DOHH2 (cell line): Measurements from ENCODE around the gene KCNIP3.
"Not testable (repeated sequence)": the region's sequence is repeated elsewhere in the genome, so short reads cannot be mapped to it uniquely, and the experiment has no call there.

Source experiments
- H3F3A ChIP-seq: fragments of 200-600 bp; sonication (generic), shearing (Covaris generic); 2 replicates; pipeline ENCODE4 v1.6.0; 2016; ENCODE audit warnings: antibody characterized with exemption, mild to moderate bottlenecking; ENCODE audit not compliant: control insufficient read depth, insufficient read depth
- H3K27ac ChIP-seq: fragments of 200-600 bp; sonication (generic); 2 replicates; pipeline ENCODE4 v1.5.1; 2014; ENCODE audit warnings: low read depth, mild to moderate bottlenecking, low read length, moderate library complexity
- H3K27me3 ChIP-seq: fragments of 200-600 bp; sonication (generic); 2 replicates; pipeline ENCODE4 v1.6.1; 2014; ENCODE audit warnings: mild to moderate bottlenecking, low read length, mixed read lengths; ENCODE audit not compliant: control insufficient read depth
- H3K36me3 ChIP-seq: fragments of 200-600 bp; sonication (generic); 2 replicates; pipeline ENCODE4 v1.6.1; 2014; ENCODE audit warnings: mild to moderate bottlenecking, low read length, moderate library complexity, mixed read lengths; ENCODE audit not compliant: control insufficient read depth
- H3K4me1 ChIP-seq: fragments of 200-600 bp; sonication (generic); 2 replicates; pipeline ENCODE4 v1.6.1; 2014; ENCODE audit warnings: mild to moderate bottlenecking, low read length, mixed read lengths; ENCODE audit not compliant: control insufficient read depth
- H3K4me2 ChIP-seq: fragments of 200-600 bp; sonication (generic); 2 replicates; pipeline ENCODE4 v1.6.0; 2014; ENCODE audit warnings: mild to moderate bottlenecking, low read length, moderate library complexity
- H3K4me3 ChIP-seq: fragments of 200-600 bp; sonication (generic); 2 replicates; pipeline ENCODE4 v1.5.1; 2014; ENCODE audit warnings: mild to moderate bottlenecking, low read length, mixed read lengths
- H3K79me2 ChIP-seq: fragments of 200-600 bp; sonication (generic); 2 replicates; pipeline ENCODE4 v1.6.1; 2014; ENCODE audit warnings: mild to moderate bottlenecking, low read length, mixed read lengths; ENCODE audit not compliant: control insufficient read depth
- H3K9me2 ChIP-seq: fragments of 200-600 bp; sonication (generic); replicated peaks from 2 replicates; pipeline ENCODE4 v1.6.1; 2014; ENCODE audit warnings: mild to moderate bottlenecking, low read length, mixed read lengths; ENCODE audit not compliant: control insufficient read depth
- H3K9me3 ChIP-seq: fragments of 200-600 bp; sonication (generic); 2 replicates; pipeline ENCODE4 v1.6.1; 2014; ENCODE audit warnings: antibody characterized with exemption, low read length, mixed read lengths; ENCODE audit not compliant: control insufficient read depth, insufficient read depth
- H4K20me1 ChIP-seq: fragments of 200-600 bp; sonication (generic); 2 replicates; pipeline ENCODE4 v1.6.0; 2014; ENCODE audit warnings: low read depth, mild to moderate bottlenecking, antibody characterized with exemption, low read length, moderate library complexity; ENCODE audit not compliant: control insufficient read depth, insufficient read depth
- EZH2phosphoT487 ChIP-seq: fragments of 200-600 bp; sonication (generic); IDR thresholded peaks from 2 replicates; pipeline ENCODE4 v1.6.1; 2017; ENCODE audit warnings: borderline replicate concordance, mild to moderate bottlenecking, antibody characterized with exemption, low read length, moderate library complexity, mixed read lengths
- TF ChIP-seq, protein P1 (sequence below): fragments of 200-600 bp; sonication (generic); IDR thresholded peaks from one replicate; pipeline ENCODE4 v1.5.1; 2014; ENCODE audit warnings: antibody characterized with exemption, mild to moderate bottlenecking, low read depth, low read length; ENCODE audit not compliant: poor library complexity, severe bottlenecking

KCNIP3 gene

DNA sequence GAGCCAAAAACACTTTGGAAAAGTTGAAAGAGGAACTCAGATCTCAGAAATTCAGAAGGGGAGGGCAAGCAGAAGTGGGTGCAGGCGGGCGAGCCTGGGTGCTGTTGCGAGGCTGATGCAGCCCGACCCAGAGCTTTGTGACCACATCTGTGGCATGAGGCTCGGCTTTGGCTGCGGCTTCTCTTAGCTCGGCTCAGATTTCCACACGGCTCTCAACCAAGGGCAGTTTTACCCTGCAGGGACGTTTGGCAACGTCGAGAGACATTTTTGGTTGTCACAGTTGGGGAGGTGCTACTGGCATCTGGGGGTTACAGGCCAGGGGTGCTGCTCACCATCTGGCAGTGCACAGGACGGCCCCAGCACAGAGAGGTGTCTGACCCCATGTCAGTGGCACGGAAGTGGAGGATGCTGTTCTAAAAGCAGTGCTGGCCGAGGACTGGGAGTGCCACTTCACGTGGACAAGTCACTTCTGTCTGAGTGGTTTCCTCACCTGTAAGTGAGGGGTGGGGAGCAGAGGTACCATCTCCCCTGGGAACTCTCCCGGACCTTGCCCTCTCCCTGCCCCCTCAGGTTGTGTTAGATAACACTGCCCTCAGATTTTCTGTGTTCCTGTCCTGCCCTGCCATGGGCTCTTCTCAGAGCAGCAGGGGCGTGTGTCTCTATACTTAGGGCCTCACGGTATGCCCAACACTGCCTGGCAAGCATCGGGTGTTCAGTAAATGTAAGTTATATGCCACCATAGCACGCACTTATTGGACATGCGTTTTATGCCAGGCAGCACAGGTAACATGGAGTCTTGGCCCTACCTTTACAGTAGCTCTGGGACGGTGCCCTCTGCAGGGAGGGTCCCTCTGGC, 56.7 kb downstream of the KCNIP3 start:
- Histone ChIP-seq H3K4me1 (no peaks in the 10 kb centered on the region), H3K9me2 (no peaks in the 10 kb centered on the region), H3K9me3 (no peaks in the 10 kb centered on the region), H3K27ac (no peak overlapping the region), H3K79me2 (no peaks in the 10 kb centered on the region), H3K36me3 (no peaks in the 10 kb centered on the region), H3K27me3 (no peaks in the 10 kb centered on the region), H3K4me2 (no peak overlapping the region), H4K20me1 (no peaks in the 10 kb centered on the region), H3K4me3 (no peak overlapping the region), H3F3A (no peaks in the 10 kb centered on the region)
- TF ChIP-seq, protein P1, sequence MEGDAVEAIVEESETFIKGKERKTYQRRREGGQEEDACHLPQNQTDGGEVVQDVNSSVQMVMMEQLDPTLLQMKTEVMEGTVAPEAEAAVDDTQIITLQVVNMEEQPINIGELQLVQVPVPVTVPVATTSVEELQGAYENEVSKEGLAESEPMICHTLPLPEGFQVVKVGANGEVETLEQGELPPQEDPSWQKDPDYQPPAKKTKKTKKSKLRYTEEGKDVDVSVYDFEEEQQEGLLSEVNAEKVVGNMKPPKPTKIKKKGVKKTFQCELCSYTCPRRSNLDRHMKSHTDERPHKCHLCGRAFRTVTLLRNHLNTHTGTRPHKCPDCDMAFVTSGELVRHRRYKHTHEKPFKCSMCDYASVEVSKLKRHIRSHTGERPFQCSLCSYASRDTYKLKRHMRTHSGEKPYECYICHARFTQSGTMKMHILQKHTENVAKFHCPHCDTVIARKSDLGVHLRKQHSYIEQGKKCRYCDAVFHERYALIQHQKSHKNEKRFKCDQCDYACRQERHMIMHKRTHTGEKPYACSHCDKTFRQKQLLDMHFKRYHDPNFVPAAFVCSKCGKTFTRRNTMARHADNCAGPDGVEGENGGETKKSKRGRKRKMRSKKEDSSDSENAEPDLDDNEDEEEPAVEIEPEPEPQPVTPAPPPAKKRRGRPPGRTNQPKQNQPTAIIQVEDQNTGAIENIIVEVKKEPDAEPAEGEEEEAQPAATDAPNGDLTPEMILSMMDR = no peak
- TF ChIP-seq EZH2phosphoT487 = no peak

DNA sequence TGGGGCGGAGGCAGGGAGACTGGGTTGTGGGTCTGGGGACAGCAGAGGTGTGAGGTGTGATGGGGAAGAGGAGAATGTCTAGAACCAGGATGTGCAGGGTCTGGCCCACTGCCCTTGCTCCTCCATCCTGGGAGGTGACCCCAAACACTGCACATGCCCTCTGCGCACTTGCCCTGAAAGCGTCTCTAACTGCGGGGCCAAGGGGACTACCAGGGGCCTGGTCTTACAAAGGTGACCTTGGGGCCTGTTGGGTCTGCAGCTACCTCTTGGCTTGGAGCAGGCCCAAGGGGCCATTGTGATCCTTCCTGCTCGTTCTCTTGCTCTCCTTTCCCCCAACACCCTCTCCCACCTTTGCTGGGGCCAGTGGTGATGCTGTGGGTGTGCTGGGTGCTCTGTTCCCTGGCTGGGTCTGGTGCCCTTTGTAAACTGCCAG, 57.3 kb downstream of the KCNIP3 start:
- Histone ChIP-seq H4K20me1 (no peaks in the 10 kb centered on the region), H3K9me2 (no peaks in the 10 kb centered on the region), H3K27ac (no peak overlapping the region), H3F3A (no peaks in the 10 kb centered on the region), H3K4me2 (no peak overlapping the region), H3K27me3 (no peaks in the 10 kb centered on the region), H3K4me1 (no peaks in the 10 kb centered on the region), H3K4me3 (no peak overlapping the region), H3K36me3 (no peaks in the 10 kb centered on the region), H3K9me3 (no peaks in the 10 kb centered on the region), H3K79me2 (no peaks in the 10 kb centered on the region)
- TF ChIP-seq, protein P1 = no peak
- no peak for TF ChIP-seq EZH2phosphoT487

GRCh38 chr2:95354925-95355324, 57.8 kb downstream of the KCNIP3 start:
- no peaks in the 10 kb centered on the region for H3K79me2 ChIP-seq
- H3K4me1 ChIP-seq = no peaks in the 10 kb centered on the region
- TF ChIP-seq EZH2phosphoT487 = no peak
- TF ChIP-seq, protein P1 = no peak

GRCh38 chr2:95355486-95355885, 58.3 kb downstream of the KCNIP3 start:
- H3K4me2 ChIP-seq, H3K27me3 ChIP-seq, H3K27ac ChIP-seq, H4K20me1 ChIP-seq, H3K36me3 ChIP-seq, H3F3A ChIP-seq, H3K9me2 ChIP-seq, H3K79me2 ChIP-seq, H3K9me3 ChIP-seq, H3K4me1 ChIP-seq, H3K4me3 ChIP-seq: not testable (repeated sequence)

More at GRCh38 chr2:95354925-95355324, 57.8 kb downstream of the KCNIP3 start:
- Histone ChIP-seq H3K27me3 (no peaks in the 10 kb centered on the region), H3K9me3 (no peaks in the 10 kb centered on the region), H3K9me2 (no peaks in the 10 kb centered on the region), H4K20me1 (no peaks in the 10 kb centered on the region), H3K36me3 (no peaks in the 10 kb centered on the region), H3K4me2 (no peak overlapping the region), H3F3A (no peaks in the 10 kb centered on the region), H3K4me3 (no peak overlapping the region), H3K27ac (no peak overlapping the region)
